Activated CD8-positive, alpha-beta memory T cell treated with anti-CD3 and anti-CD28 coated beads, Interleukin-2, amount 50 U/mL, for 24 hours (primary cell): ENCODE data around the gene ARHGAP45.
"Not testable (repeated sequence)": the region's sequence is repeated elsewhere in the genome, so short reads cannot be mapped to it uniquely, and the experiment has no call there.

ENCODE experiments used
- DNase-seq: peaks from one replicate; pipeline ENCODE4 v3.0.0-alpha.2; 2020; ENCODE audit errors: extremely low read depth

The ARHGAP45 gene

DNA sequence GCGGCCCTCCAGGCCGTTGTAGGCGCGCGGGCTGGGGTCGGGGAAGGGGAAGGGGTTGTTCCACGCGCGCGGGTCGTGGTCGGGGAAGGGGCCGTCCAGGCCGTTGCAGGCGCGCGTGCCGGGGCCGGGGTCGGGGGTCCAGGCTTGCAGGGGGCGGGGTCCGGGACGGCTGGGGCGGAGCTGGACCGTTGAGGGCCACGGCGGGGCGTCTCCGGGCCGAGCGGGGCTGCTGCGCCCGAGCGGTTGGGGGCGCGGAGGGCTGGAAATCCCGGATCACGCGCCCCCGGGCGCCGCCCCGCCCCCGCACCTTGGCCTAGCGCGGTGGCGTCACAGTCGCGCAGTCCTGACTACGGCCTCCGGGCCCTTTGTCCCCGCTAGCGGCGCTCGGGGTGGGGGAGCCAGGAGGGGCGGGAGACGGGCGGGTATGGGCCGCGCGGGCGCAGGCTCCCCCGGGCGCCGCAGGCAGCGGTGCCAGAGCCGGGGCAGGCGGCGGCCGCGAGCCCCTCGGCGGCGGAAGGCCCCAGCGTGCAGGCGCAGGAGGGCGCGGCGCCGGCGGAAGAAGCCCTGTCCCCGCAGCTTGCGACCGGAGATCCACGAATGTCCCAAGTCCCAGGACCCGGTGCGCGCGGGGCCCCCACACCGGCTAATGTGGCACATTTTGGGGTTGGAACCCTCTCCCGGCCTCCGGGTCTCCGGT is 37.5 kb downstream of the ARHGAP45 start:
- DNase-seq = no peak

DNA sequence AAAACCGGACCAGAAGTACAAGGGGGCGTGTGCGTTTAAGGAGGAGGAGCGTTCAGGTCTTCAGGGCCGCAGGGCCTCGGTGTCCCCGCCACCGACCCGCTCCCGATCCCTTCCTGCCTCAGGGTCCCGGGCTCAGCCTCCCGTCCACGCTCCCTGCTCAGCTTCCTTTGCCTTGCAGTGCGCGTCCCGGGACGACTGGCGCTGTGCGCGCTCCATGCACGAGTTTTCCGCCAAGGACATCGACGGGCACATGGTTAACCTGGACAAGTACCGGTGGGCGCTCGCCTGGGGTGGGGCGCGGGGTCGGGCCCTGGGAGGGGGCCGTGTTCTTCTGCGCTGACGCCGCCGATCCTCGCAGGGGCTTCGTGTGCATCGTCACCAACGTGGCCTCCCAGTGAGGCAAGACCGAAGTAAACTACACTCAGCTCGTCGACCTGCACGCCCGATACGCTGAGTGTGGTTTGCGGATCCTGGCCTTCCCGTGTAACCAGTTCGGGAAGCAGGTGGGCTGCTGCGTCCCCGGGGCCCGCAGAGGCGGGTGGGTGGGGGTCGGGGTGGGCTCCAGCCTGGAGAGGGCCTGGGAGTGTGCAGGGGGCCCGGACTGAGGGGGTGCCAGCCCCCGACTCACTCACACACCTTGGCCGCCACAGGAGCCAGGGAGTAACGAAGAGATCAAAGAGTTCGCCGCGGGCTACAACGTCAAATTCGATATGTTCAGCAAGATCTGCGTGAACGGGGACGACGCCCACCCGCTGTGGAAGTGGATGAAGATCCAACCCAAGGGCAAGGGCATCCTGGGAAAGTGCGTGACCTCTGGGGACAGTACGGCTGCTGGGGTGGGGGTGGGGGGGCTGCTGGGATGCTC is 38.3 kb downstream of the ARHGAP45 start:
- DNase-seq = no peak

DNA sequence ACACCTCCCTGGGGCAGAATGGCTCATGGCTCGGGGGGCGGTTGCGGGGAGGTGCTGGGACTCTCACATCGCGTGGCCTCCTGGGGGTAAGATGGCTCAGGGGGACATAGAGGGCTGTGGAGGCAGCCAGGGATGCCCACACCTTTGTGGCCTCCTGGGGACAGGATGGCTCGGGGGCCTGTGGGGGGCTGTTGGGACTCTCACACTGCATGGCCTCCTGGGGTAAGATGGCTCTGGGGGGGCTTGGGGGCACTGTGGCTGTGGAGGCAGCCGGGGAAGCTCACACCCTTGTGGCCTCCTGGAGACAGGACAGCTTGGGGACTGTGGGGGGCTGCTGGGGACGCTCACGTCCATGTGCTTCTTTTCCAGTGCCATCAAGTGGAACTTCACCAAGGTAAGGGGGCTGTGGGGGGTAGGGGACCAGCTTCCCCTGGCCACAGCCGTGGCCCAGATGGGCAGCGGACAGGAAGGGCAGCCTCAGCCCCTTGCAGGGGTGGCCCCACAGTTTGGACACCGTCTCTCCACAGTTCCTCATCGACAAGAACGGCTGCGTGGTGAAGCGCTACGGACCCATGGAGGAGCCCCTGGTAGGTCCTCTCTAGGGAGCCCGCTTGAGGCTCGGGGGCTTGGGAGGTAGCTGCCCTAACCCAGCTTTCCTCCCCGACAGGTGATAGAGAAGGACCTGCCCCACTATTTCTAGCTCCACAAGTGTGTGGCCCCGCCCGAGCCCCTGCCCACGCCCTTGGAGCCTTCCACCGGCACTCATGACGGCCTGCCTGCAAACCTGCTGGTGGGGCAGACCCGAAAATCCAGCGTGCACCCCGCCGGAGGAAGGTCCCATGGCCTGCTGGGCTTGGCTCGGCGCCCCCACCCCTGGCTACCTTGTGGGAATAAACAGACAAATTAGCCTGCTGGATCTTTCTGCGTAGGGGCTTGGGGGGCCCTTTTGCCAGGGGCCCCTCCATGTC is 39.2 kb downstream of the ARHGAP45 start:
- no peak for DNase-seq

DNA sequence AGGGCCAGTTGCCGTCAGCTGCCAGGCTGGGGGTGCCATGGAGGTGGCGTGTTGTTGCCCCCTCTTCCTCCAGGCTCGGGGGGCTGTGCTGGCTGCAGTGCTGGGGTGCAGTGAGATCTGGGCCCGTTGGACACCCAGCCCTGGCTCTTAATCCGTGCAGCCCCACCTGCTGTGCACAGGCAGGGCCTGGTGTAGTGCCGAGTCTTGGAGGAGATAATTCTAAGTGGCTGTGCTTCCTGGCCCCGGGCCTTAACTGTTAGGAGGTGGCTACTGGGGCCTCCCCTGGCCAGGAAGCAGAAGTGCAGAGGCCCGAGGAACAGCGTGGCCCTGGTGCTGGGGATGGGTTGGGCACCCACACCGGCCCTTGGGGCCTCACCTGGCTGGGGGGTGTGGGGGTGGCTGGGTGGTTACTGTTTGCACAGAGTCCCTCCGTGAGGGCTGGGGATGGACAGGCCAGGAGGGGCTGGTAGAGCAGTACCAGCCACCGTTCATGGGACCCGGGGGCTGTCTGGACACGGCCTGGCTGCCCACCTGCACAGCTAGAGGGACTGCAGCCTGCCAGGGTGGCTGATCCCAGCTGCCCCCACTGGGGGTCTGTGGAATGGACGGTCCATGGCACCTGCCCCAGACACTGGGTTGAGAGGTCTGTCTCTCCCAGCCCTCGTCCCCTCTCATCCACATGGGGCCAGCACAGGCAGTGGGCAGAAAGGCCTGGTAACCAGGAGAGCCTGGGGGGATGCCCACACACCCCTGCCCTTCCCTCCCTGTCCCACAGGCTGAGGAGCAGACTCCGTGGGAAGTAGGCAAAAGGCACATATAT is 40.1 kb downstream of the ARHGAP45 start:
- no peak for DNase-seq

- no peak for DNase-seq
These were observed 40.8 kb downstream of the ARHGAP45 start for GRCh38 chr19:1107661-1108261.

DNA sequence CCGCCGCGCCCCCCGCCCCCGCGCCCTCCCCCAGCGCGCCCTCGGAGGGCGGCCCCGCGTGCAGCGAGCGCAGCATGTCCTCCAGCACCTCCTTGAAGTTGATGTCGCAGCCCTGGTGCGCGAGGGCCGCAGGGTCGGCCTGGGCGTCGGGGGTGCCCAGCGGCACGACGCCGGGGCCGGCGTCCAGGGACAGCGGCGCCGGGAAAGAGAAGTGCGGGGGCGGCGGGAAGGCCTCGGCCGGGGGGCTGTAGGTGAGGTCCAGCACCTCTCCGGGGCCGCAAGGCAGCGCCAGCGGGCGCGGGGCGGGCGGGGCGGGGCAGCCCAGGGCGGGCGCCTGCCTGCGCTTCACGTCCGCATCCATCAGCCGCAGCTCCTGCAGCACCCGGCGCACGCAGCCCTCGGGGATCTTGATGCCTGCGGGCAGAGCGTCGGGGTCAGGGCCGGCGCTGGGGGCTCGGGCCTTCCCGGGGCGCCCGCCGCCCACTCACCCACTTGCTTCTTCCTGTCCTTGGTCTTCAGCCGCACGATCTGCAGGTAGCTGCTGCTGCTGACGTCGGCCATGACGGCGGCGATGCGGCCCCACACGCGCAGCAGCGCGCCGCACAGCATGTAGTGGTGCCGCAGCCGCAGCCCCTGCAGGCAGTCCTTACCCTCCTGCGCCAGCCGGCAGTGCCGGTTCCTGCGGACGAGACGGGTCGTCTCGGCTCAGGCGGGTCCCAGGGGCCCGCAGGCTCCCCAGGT is 41.5 kb downstream of the ARHGAP45 start:
- no peak for DNase-seq

DNA sequence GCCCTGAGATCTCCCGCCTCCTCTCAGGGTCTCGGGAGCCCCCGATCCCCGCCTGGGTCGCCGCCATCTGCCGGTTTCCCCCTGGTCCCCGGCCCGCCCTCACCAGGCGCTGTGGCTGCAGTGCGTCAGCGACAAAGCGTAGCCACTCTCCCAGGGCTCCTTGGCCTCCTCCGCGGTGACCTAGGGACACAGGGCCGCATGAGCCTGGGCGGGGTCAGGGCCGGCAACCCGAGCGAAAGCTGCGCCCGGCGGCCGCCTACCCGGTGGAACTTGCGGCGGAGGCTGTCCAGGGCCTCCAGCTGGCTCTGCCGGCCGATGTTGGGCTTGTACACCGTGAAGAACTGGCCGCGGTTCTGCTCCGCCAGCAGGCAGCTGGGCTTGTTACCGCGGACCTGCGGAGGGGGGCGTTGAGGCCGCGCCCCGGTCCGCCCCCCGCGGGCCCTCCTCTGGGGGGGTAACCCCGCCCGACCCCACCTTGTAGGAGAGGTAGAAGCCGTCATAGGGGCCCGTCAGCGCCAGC is 42.1 kb downstream of the ARHGAP45 start:
- no peak for DNase-seq

- no peak for DNase-seq
These were observed 43.0 kb downstream of the ARHGAP45 start for GRCh38 chr19:1109697-1110671.

- DNase-seq = no peak
These were observed 44.1 kb downstream of the ARHGAP45 start for GRCh38 chr19:1110809-1111640.

DNA sequence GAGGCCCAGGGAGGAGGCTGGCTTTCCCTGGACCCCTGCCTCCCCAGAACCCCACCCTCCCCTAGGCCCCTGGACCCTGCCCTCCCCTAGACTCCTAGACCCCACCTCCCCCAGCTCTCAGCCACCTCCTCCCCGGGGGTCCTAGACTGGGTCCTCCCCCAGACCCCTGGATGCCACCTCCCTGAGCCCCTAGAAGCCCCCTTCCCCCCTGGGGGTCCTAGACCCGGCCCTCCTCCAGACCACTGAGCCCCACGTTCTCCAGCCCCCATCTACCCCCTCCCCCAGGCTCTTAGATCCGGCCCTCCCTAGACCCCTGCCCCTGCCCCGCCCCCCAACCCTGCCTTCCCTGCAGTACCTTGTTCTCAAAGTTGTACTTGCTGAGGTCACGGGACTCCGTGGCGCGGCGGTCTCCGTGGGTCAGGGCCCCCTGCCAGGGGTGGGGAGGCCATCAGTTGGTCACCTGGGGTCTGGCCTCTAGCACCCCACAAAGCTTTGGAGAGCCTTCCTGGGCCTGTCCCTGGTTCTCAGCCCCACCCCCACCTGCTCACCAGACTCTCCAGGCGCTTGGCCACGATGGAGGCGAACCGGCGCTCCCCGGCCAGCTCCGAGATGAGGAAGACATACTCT is 44.8 kb downstream of the ARHGAP45 start:
- DNase-seq = no peak

- no peak for DNase-seq
These were observed 45.5 kb downstream of the ARHGAP45 start for GRCh38 chr19:1112268-1113029.

GRCh38 chr19:1113030-1113985 is 46.3 kb downstream of the ARHGAP45 start:
- DNase-seq = no peak

- no peak for DNase-seq
These were observed 47.1 kb downstream of the ARHGAP45 start for GRCh38 chr19:1113986-1114483.

GRCh38 chr19:1114728-1115127 is 47.8 kb downstream of the ARHGAP45 start:
- not testable (repeated sequence) for DNase-seq
